Cardiac muscle cell (in vitro differentiated cells and primary cell): Measurements from ENCODE around the gene GPR82. TPM values are rescaled to one million over a fixed set of nuclear protein-coding genes. Genes with fewer than 3 reads are reported as not detected.

Source experiments
- DNase-seq, 2 donors: peaks; one replicate each; pipeline versions ENCODE4 v3.0.0 to v3.0.0-alpha.2; 2010 to 2017; ENCODE audit warnings: low read depth in 1 of 2, low spot score in 1 of 2
- H3K27ac ChIP-seq: fragments of 200-600 bp; sonication (generic); 2 replicates; pipeline ENCODE4 v1.5.1; 2016
- H3K27me3 ChIP-seq: fragments of 200-600 bp; sonication (generic); 2 replicates; pipeline ENCODE4 v1.6.0; 2016; ENCODE audit warnings: control low read depth
- H3K36me3 ChIP-seq: fragments of 200-600 bp; sonication (generic); 2 replicates; pipeline ENCODE4 v1.5.1; 2016; ENCODE audit warnings: control low read depth
- H3K4me1 ChIP-seq: fragments of 200-600 bp; sonication (generic); 2 replicates; pipeline ENCODE4 v1.8.1; 2017; ENCODE audit warnings: low read depth, mild to moderate bottlenecking, mixed run types
- H3K4me3 ChIP-seq: fragments of 200-600 bp; sonication (generic); 2 replicates; pipeline ENCODE4 v1.5.1; 2016; ENCODE audit warnings: mild to moderate bottlenecking
- H3K9me3 ChIP-seq: fragments of 200-600 bp; sonication (generic); 2 replicates; pipeline ENCODE4 v1.5.1; 2017; ENCODE audit warnings: low read depth, mild to moderate bottlenecking, control low read depth
- polyA plus RNA-seq: library from polyadenylated mRNA; unstranded; fragments of >200 nt; fragmentation: Nextera tagmentation; extraction: Ambion mirVana; gene quantifications from 2 replicates; pipeline ENCODE4 v1.2.1, GENCODE V29; 2016
- total RNA-seq: library from RNA; depleted of rRNA; stranded (reverse); fragments of >200 nt; gene quantifications from 2 replicates; pipeline ENCODE4 v1.2.3, GENCODE V29; 2016
- TF ChIP-seq, protein P1 (sequence below): IDR thresholded peaks from 2 replicates; pipeline ENCODE4 v1.5.1; 2012; ENCODE audit warnings: low read depth, mild to moderate bottlenecking, low read length

GPR82 gene
- total and polyA plus RNA-seq, 2 experiments from 2014 or later: 0.40 TPM; not detected in 1

GRCh38 chrX:41720125-41720779 lies 3.7 kb upstream of the GPR82 start:
- no peaks in the 10 kb centered on the region for H3K9me3 ChIP-seq
- no peaks in the 10 kb centered on the region for H3K27me3 ChIP-seq
- no peak overlapping the region for H3K27ac ChIP-seq
- H3K4me1 ChIP-seq: no peaks in the 10 kb centered on the region
- DNase-seq: peak in 1 of 2 donors; percentile 21
- TF ChIP-seq, protein P1, sequence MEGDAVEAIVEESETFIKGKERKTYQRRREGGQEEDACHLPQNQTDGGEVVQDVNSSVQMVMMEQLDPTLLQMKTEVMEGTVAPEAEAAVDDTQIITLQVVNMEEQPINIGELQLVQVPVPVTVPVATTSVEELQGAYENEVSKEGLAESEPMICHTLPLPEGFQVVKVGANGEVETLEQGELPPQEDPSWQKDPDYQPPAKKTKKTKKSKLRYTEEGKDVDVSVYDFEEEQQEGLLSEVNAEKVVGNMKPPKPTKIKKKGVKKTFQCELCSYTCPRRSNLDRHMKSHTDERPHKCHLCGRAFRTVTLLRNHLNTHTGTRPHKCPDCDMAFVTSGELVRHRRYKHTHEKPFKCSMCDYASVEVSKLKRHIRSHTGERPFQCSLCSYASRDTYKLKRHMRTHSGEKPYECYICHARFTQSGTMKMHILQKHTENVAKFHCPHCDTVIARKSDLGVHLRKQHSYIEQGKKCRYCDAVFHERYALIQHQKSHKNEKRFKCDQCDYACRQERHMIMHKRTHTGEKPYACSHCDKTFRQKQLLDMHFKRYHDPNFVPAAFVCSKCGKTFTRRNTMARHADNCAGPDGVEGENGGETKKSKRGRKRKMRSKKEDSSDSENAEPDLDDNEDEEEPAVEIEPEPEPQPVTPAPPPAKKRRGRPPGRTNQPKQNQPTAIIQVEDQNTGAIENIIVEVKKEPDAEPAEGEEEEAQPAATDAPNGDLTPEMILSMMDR: no peak
- no peaks in the 10 kb centered on the region for H3K36me3 ChIP-seq
- H3K4me3 ChIP-seq: no peak overlapping the region

- no peaks in the 10 kb centered on the region for H3K9me3 ChIP-seq
- TF ChIP-seq, protein P1: no peak
- H3K4me3 ChIP-seq: no peak overlapping the region
- no peak overlapping the region for H3K27ac ChIP-seq
- no peaks in the 10 kb centered on the region for H3K36me3 ChIP-seq
- H3K4me1 ChIP-seq: no peaks in the 10 kb centered on the region
- no peak for DNase-seq
- no peaks in the 10 kb centered on the region for H3K27me3 ChIP-seq
These were observed 2.4 kb upstream of the GPR82 start for GRCh38 chrX:41721590-41721989.

GRCh38 chrX:41722214-41722613 lies 1.8 kb upstream of the GPR82 start:
- Histone ChIP-seq H3K4me1 (no peaks in the 10 kb centered on the region), H3K27ac (no peak overlapping the region)

DNA sequence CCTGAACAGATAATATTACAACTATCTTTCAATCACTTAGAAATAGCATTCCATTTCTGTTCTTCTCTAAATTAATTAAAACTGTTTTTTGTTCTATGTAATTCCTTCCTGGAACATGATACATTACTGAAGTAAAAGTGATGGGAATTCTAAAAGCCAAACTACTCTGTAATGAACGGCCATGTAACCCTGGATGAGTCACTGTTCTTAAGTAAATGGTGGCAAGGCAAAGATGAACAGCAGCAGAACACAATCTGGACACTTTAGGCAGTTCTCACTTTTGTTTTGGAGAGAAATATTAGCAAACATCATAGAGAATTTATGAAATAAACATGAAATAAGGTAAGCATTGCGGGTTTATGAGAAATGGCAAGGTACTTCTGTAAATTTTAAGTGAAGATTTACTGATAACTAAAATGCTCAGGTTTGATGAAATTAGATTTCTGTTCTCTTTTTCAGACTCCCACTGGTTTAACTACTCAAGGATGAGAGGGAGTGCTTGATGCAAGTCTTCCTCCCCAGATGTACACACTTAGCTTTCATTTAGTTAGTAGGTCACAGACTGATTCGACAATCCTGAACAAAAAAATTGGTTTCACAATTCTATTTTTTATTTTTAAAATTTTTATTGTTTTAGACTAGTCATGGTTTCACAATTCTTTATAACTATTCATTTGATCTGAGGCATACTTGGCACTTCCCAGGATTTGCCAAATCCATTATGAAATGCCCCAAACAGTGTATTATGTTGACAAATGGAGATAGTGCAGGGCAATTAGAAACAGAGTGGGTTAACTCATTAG lies 964 bp upstream of the GPR82 start:
- Histone ChIP-seq H3K4me1 (no peaks in the 10 kb centered on the region), H3K27me3 (no peaks in the 10 kb centered on the region), H3K4me3 (no peak overlapping the region), H3K36me3 (no peaks in the 10 kb centered on the region), H3K9me3 (no peaks in the 10 kb centered on the region), H3K27ac (no peak overlapping the region)
- DNase-seq: peak in 1 of 2 donors; percentile 47
- TF ChIP-seq, protein P1: no peak

More at GRCh38 chrX:41722214-41722613, 1.8 kb upstream of the GPR82 start:
- no peaks in the 10 kb centered on the region for H3K9me3 ChIP-seq
- no peaks in the 10 kb centered on the region for H3K36me3 ChIP-seq
- TF ChIP-seq, protein P1: no peak
- H3K27me3 ChIP-seq: no peaks in the 10 kb centered on the region
- DNase-seq: no peak
- no peak overlapping the region for H3K4me3 ChIP-seq

- Histone ChIP-seq H3K27me3 (no peaks in the 10 kb centered on the region), H3K4me3 (no peak overlapping the region), H3K4me1 (no peaks in the 10 kb centered on the region), H3K27ac (no peak overlapping the region), H3K36me3 (no peaks in the 10 kb centered on the region), H3K9me3 (no peaks in the 10 kb centered on the region)
- no peak for DNase-seq
- TF ChIP-seq, protein P1: no peak
These were observed 4.1 kb downstream of the GPR82 start for GRCh38 chrX:41728125-41728524.
